22Rv1 (cell line): ENCODE results near the gene HOXD13.
A peak's percentile ranks its signal among the peaks of the same experiment; 100 is the strongest.

Source experiments
- CTCF ChIP-seq: fragments of 450-650 bp; IDR thresholded peaks from 2 replicates; pipeline ENCODE4 v1.5.1; 2017; ENCODE audit warnings: mild to moderate bottlenecking
- ZFX ChIP-seq: fragments of 450-650 bp; IDR thresholded peaks from 2 replicates; pipeline ENCODE4 v1.6.1; 2017; ENCODE audit warnings: antibody characterized with exemption, borderline replicate concordance

- TF ChIP-seq CTCF (peak; percentile 52), ZFX (no peak)
Observed at GRCh38 chr2:176085861-176086771, 6.4 kb upstream of the HOXD13 start.
